ENCODE results near the gene PRELID3B. TPM values are rescaled to one million over a fixed set of nuclear protein-coding genes. Genes with fewer than 3 reads are reported as not detected.

The PRELID3B gene
- total and polyA plus RNA-seq, 2 of the 13 experiments (the other 11 are each of a cell fraction or from before 2014, with no cell fraction given), result 23.3 to 42.6 TPM

DNA sequence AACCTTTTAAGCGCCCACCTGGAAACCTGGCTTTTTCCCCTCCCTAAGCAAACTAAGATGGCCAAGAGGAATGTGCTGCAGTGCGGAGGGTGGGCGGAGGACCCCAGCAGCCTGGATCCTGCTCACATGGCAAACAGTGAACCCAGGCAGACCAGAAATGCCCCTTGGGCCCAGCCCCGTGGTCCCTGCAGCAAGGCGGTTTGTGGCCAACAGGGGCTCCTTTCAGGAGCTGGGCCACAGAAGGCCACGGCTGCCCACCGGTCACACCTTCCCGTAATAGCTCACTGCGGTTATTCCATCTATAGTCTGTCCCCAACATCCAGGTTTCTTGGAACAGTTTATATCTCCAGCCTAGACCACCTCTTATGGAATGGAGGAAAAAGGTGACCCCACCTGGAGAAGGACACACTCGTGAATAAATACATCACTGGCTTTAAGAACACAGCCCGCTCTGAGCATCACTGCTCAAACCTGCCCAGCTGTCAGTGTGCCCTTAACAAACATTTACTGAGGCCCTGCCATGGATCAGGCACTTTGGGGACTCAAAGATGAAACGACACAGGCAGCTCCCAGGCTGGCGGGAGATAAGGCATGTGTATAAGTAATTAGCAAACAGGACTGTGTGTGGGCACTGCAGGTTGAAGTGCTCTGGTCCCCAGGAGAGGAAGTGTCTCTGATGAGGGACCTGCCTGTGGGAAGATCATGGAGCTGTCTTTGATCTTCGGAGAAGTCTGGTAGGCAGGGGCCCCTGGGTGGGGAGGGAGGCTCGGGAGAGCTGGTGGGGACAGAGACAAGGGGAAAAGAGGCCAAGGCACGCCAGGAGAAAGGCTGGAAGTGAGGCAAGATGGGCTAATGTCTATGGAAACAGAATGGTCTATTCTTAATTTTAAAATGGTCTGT lies 26.5 kb downstream of the PRELID3B start (continued):
- TF ChIP-seq ZNF530 (CRISPR knock-in tag; IDR thresholded peaks at IDR 0.05; ENCODE audit: low read depth), result no peak
- no peak; the same call in 1 of the 2 replicates for TF ChIP-seq SALL2 (CRISPR knock-in tag; IDR thresholded peaks at IDR 0.05)
- 0 out of 2 replicates have a peak, but pooled peaks have one; percentile 8 for TF ChIP-seq JUN (CRISPR knock-in tag; IDR thresholded peaks at IDR 0.05)
- TF ChIP-seq JUND (CRISPR knock-in tag; IDR thresholded peaks at IDR 0.05), result no peak
- TF ChIP-seq ZBTB38 (CRISPR knock-in tag; IDR thresholded peaks at IDR 0.05), result peak; percentile 82
- peak; percentile 47 for TF ChIP-seq RBM22 (optimal IDR thresholded peaks at IDR 0.05; ENCODE audit: low read length)
- TF ChIP-seq ZNF800 (CRISPR knock-in tag; IDR thresholded peaks at IDR 0.05), result peak; percentile 47; the same call in 1 of the 2 replicates
- TF ChIP-seq, protein P1, sequence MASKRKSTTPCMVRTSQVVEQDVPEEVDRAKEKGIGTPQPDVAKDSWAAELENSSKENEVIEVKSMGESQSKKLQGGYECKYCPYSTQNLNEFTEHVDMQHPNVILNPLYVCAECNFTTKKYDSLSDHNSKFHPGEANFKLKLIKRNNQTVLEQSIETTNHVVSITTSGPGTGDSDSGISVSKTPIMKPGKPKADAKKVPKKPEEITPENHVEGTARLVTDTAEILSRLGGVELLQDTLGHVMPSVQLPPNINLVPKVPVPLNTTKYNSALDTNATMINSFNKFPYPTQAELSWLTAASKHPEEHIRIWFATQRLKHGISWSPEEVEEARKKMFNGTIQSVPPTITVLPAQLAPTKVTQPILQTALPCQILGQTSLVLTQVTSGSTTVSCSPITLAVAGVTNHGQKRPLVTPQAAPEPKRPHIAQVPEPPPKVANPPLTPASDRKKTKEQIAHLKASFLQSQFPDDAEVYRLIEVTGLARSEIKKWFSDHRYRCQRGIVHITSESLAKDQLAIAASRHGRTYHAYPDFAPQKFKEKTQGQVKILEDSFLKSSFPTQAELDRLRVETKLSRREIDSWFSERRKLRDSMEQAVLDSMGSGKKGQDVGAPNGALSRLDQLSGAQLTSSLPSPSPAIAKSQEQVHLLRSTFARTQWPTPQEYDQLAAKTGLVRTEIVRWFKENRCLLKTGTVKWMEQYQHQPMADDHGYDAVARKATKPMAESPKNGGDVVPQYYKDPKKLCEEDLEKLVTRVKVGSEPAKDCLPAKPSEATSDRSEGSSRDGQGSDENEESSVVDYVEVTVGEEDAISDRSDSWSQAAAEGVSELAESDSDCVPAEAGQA (IDR thresholded peaks at IDR 0.05; ENCODE audit: low read depth), result no peak
- TF ChIP-seq, protein P1 (CRISPR knock-in tag; IDR thresholded peaks at IDR 0.05; ENCODE audit: borderline replicate concordance), result no peak; the same call in 1 of the 2 replicates
- no peak for TF ChIP-seq ZNF234 (CRISPR knock-in tag; conservative IDR thresholded peaks at IDR 0.05)
- 0 out of 2 replicates have a peak, but pooled peaks have one; percentile 16 for TF ChIP-seq ZNF512 (CRISPR knock-in tag; IDR thresholded peaks at IDR 0.05)
- TF ChIP-seq, protein P2, sequence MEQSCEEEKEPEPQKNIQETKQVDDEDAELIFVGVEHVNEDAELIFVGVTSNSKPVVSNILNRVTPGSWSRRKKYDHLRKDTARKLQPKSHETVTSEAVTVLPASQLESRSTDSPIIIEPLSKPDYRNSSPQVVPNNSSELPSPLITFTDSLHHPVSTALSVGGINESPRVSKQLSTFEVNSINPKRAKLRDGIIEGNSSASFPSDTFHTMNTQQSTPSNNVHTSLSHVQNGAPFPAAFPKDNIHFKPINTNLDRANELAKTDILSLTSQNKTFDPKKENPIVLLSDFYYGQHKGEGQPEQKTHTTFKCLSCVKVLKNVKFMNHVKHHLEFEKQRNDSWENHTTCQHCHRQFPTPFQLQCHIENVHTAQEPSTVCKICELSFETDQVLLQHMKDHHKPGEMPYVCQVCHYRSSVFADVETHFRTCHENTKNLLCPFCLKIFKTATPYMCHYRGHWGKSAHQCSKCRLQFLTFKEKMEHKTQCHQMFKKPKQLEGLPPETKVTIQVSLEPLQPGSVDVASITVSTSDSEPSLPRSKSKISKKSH (CRISPR knock-in tag; IDR thresholded peaks at IDR 0.05; ENCODE audit: borderline replicate concordance), result no peak
- TF ChIP-seq PLSCR1 (CRISPR knock-in tag; IDR thresholded peaks at IDR 0.05; ENCODE audit: borderline replicate concordance), result no peak
- no peak for TF ChIP-seq ZNF773 (CRISPR knock-in tag; IDR thresholded peaks at IDR 0.05; ENCODE audit: borderline replicate concordance)
- no peak for TF ChIP-seq MAFF (IDR thresholded peaks at IDR 0.05; ENCODE audit: low read depth, low read length)

All from HepG2 (cell line).